Right renal cortex interstitium (tissue), 3 donors: Measurements from ENCODE around the gene MACROD1. TPM values are rescaled to one million over a fixed set of nuclear protein-coding genes. Genes with fewer than 3 reads are reported as not detected.

Experiments
- DNase-seq, 3 donors: peaks; one replicate each; pipeline ENCODE4 v3.0.0-alpha.2; 2013; ENCODE audit warnings: low read depth in 3 of 3, low spot score in 2 of 3
- polyA plus RNA-seq, 3 donors: library from polyadenylated mRNA; unstranded; fragments of 120-200 nt; gene quantifications; one replicate each; pipeline ENCODE4 v1.2.1, GENCODE V29; 2013; ENCODE audit not compliant: insufficient read length in 3 of 3

MACROD1 gene
- polyA plus RNA-seq, 3 donors: 18.5 to 19.8 (median 18.6) TPM

GRCh38 chr11:64081745-64082442 is 84.0 kb downstream of the MACROD1 start:
- DNase-seq: no peak

DNA sequence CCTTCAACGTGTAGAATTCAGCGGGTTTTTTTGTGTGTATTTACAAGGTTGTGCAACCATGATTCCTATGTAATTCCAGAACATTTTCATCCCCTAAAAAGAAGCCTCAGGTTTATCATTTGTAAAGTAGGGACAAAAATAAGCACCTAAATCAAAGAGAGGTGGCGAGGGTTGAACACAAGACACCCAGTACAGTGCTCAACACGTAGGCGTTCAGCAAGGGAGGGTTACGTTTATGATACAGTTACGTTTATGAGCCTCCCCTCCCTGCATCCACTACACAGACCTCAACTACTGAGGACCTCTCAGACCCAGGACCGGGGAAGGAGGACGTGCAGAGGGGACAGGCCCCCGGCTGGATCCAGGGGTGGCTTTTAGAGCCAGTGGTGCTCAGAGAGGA is 85.5 kb downstream of the MACROD1 start:
- DNase-seq: no peak

DNA sequence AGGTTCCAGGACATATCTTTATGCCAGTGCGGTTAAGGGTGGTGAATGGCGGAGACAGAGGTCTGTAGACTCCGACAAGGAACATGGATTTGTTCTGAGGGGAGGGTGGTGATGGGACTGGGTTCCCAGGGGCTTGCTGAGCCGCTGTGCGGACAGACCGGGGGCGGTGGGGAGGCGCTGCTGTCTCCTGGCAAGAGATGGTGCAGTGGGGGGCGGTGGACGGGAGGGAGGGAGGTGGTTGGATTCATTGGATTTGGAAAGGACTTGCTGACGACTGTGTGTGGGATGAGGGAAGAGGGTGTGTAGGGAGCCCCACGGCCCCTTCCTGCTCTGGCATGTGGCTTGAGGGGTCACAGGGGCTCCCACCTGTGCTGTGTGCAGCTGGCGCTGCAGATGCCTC is 87.0 kb downstream of the MACROD1 start:
- no peak for DNase-seq

- DNase-seq: no peak
These were observed 87.6 kb downstream of the MACROD1 start for GRCh38 chr11:64078284-64078683.

GRCh38 chr11:64077607-64078006 is 88.3 kb downstream of the MACROD1 start:
- no peak for DNase-seq

DNA sequence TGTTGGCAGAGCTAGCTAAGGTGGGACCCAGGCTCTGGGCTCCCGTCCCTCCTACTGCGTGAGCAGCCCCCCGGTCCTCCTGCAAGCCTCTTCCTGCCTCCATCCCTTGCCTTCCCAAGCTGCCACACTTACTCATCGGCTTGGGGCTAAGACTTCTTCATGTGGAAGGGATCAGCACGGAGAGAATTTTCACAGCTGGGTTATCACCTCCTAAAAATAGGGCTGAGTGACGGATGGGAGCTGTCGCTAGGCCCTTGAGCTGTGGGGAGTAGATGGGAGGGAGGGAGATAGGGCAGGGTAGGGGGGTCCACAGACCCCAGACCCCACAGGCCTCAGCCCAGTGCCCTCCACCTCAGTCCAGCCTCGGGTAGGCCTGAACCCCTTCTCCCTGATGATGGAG is 89.2 kb downstream of the MACROD1 start:
- DNase-seq: no peak

DNA sequence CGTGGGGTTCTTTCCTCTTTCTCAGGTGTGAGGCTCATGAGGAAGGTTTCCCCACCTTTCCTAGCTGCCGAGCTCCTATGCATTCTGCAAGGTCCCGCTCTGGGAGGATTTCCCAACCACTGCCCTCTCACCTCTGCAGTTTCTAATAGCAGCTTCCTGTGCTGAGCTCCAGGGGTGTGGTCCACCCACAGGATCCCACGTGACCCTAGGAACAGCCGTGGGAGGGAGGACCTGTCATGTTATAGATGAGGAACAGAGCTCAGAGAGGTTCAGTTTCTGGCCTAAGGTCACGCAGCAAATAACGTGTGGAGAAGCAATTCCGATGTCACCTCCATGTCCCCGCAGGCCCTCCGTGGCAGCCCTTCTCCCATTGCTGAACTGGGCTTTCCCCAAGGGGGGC is 91.7 kb downstream of the MACROD1 start:
- no peak for DNase-seq

- DNase-seq: no peak
These were observed 92.4 kb downstream of the MACROD1 start for GRCh38 chr11:64073542-64073941.

GRCh38 chr11:64072871-64073270 is 93.0 kb downstream of the MACROD1 start:
- DNase-seq: no peak

DNA sequence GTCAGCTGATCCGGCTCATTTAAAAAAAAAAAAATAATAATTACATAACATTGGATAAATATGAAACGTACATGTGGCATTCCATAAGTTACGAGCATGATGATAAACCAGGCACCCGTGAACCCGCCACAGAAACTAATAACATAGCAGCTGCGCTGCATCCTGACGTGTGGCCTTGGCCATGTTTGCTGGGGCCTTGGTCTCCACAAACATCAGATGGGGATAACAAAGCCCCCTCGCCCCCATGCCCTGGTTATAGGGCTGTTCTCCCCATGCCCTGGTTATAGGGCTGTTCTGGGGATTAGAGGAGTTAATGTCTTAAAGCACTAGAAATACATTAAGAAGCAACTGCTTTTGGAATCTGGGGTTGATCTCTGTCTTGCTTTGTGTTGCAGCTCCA is 93.5 kb downstream of the MACROD1 start:
- no peak for DNase-seq

DNA sequence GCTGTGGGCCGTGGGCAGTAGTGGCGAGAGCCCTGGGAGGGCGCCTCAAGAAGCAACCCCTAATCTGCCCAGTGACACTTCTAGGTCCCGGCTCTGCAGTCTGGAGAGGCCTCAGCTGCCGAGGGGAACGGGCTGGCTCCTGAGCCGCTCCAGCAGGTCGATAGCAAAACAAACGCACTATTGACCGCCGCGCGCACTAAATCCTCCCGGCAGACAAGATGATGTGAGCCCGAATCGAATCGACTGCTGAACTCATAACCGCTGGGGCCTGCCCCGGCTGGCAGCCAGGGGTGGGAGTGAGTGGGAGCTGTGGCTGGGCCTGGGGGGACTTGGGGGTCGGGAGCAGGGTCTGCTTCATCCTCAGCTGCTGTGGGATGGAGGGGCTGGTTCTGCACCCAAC is 94.1 kb downstream of the MACROD1 start:
- DNase-seq: no peak

- DNase-seq: no peak
These were observed 95.6 kb downstream of the MACROD1 start for GRCh38 chr11:64070314-64070681.

DNA sequence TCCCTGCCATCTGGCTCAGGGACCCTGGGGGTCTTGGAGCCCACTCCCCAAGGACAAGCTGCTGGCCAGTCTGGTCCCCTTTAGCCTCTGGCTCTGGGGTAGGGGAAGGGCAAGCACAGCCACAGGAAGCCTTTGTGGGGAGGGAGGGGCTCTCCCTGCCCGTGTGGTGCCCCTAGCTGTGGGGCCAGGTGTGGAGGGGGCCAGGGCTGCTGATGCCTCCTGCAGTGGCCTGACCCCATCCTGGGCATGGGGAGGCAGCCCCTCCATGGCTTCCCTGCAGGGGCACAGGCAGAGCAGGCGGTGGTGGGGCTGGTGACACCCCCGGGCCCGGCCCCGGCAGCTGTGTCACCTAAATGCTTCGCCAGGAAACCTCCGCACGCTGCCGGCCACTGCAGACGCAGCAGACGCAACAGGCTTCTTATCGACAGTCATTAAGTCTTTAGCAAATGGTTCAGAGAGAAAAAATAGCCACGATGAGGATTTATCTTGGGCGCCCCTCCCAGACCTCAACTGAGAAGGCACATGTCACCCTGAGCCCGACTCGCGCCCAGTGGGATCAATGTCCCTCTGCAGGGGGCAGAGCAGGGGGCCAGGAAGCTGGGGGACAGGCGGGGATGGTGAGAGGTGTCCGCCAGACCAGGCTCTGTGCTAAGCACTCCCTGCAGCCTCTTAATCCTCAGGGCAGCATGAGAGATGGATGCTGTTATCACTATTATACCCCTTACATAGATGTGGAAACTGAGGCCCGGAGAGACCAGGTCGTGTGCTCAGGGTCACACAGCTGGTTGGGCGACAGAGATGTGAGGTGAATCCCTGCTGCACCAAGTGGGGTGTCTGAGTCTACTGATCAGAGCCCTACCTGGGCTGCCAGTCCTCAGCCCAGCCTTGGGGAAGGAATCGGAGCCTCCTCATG is 96.3 kb downstream of the MACROD1 start:
- no peak for DNase-seq

GRCh38 chr11:64068705-64069400 is 97.1 kb downstream of the MACROD1 start:
- no peak for DNase-seq

GRCh38 chr11:64067230-64067993 is 98.5 kb downstream of the MACROD1 start:
- no peak for DNase-seq

GRCh38 chr11:64065712-64066111 is 100.2 kb downstream of the MACROD1 start:
- DNase-seq: no peak

GRCh38 chr11:64065141-64065465 is 100.8 kb downstream of the MACROD1 start:
- DNase-seq: no peak

DNA sequence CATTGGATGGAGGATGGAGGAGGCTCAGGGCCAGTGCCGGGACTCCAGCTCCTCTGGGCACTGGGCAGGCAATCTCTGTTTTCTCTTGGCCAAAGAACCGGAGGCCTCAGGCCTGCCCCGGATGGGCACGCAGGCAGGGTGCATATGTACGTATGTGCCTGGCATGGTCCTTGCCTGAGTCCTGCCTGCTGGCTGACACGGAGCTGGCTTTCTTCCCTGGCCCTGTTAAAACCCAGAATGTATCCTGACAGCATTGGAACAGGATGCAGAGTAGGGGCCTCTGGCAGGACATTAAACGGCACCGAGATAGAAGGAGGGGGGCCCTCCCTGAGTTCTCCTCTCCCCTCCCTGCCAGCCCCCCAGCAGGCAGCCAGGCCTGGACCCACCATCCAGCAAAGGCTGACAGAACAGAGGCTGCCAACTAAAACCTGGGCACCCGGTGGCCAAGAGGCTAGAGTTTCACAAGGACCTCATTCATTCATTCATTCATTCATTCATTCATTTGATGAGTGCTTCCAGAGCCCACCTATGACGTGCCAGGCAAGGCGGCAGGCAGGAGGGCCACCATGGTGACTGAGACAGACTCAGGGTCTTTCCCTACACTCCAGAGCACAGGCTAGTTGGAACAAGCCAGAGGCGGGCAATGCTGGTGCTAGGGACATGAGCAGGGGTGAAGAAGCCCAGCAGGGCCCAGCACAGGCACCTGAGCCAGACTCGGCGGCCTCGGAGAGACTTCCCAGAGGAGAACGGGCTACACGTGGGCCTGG is 101.4 kb downstream of the MACROD1 start:
- DNase-seq: no peak

DNA sequence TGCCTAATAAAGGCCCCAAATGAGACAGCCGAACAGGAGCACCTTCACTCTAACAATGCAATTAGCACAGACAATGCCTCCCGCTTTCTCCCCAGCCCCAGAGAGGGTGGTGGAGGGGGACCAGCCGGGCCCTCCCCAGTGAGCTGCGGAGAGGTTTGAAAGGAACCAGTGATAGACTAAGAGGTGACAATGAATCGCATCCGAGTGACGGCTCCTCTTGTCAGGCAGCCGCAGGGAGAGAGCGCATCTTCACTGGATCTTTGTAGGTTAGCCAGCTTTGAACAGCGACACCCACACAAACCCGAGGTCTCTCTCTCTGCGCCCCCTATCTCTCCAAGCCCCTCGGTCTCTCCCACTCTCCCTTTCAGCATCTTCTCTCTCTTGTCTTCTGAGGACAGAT is 102.1 kb downstream of the MACROD1 start:
- DNase-seq: no peak
